Retinal pigment epithelial cell (primary cell): Measurements from ENCODE around the gene HMCN1.

ENCODE experiments used
- DNase-seq: peaks from one replicate; pipeline ENCODE4 v3.0.0-alpha.2; 2010; ENCODE audit warnings: low read depth
- H3K4me3 ChIP-seq: 2 replicates; pipeline ENCODE4 v1.5.1; 2011; ENCODE audit warnings: mild to moderate bottlenecking, low read length, control low read depth, moderate library complexity
- TF ChIP-seq, protein P1 (sequence below): conservative IDR thresholded peaks from 2 replicates; pipeline ENCODE4 v1.5.1; 2011; ENCODE audit warnings: low read depth, low read length, control low read depth, inconsistent platforms

The HMCN1 gene

GRCh38 chr1:186002406-186002805 is 268.2 kb downstream of the HMCN1 start:
- no peak for DNase-seq
- TF ChIP-seq, protein P1, sequence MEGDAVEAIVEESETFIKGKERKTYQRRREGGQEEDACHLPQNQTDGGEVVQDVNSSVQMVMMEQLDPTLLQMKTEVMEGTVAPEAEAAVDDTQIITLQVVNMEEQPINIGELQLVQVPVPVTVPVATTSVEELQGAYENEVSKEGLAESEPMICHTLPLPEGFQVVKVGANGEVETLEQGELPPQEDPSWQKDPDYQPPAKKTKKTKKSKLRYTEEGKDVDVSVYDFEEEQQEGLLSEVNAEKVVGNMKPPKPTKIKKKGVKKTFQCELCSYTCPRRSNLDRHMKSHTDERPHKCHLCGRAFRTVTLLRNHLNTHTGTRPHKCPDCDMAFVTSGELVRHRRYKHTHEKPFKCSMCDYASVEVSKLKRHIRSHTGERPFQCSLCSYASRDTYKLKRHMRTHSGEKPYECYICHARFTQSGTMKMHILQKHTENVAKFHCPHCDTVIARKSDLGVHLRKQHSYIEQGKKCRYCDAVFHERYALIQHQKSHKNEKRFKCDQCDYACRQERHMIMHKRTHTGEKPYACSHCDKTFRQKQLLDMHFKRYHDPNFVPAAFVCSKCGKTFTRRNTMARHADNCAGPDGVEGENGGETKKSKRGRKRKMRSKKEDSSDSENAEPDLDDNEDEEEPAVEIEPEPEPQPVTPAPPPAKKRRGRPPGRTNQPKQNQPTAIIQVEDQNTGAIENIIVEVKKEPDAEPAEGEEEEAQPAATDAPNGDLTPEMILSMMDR, result no peak
- H3K4me3 ChIP-seq, result no peak overlapping the region

DNA sequence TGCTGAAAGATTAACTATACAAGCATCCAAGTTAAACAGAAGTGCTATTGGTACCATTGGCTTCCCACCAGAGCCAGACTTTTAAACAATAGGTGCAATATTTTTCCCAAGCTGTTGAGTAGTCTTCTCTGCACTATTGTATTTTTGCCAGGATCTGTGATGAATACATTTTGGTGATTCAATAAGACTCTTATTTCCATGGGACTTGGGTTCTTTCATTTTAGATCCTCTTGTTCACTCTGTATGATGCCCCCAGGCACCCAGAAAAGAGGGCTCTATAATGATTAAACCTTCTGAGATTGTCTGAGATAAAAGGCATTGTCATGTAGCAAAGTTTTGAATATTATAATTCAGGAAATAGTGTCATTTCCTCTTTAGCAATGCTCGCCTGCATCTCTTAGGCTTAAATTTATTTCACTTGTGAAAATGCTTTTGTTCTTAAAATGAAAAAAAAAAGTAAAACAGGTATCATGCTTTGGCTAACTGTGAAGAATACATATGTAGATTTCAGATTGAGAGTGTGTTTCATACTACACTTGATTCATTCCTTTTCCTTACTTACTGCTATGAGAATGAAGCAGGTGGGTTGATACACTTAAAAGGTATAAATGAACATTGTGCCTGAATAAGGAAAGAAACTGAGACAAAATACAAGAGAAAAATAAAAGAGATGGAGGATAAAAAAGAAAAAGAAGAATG is 275.0 kb downstream of the HMCN1 start:
- DNase-seq, result no peak
- H3K4me3 ChIP-seq, result no peak overlapping the region
- TF ChIP-seq, protein P1, result no peak

GRCh38 chr1:186014370-186015037 is 280.3 kb downstream of the HMCN1 start:
- TF ChIP-seq, protein P1, result no peak
- DNase-seq, result no peak
- no peak overlapping the region for H3K4me3 ChIP-seq

- no peak for DNase-seq
- no peak overlapping the region for H3K4me3 ChIP-seq
- TF ChIP-seq, protein P1, result no peak
Measured at GRCh38 chr1:186016856-186017255, 282.7 kb downstream of the HMCN1 start.

DNA sequence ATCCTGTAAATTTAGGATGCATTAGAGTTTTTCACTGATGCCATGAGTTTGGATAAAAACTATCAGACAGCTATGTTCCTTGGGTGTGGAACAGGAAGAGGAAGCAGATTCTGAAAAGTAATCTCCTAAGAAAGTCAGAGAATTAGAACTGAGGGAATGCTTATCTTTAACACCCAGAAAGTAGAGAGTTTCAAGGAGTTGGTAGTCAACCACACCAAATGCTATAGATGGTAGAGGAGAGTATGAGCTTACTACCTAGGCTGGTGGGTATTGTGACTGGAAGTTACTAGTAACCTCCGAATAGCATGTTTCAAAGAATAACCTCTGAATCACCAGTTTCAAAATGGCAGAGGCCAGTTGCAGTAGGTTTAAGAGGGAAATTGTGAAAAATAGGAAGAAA is 288.0 kb downstream of the HMCN1 start:
- no peak overlapping the region for H3K4me3 ChIP-seq
- no peak for DNase-seq
- TF ChIP-seq, protein P1, result no peak

GRCh38 chr1:186026946-186027345 is 292.8 kb downstream of the HMCN1 start:
- TF ChIP-seq, protein P1, result no peak
- H3K4me3 ChIP-seq, result no peak overlapping the region
- DNase-seq, result no peak

DNA sequence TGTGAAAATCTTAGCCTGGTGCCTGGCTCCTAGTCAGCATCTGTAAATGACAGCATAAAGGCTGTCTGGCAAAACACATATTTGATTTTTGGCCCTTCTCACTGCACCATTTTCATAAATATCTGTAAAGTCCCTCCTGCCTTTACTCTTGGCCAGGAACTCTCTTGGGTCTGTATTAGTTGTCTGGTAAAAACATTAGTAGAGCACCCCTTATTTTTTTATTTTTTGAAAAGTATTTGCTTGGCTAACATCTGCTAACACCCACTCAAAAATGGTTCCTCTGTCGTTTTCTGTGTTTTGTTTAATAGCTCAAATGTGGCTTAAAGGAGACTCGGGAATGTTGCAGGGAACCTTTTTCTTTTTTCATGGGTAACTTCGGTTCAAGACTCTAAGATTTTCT is 293.4 kb downstream of the HMCN1 start:
- no peak for DNase-seq
- TF ChIP-seq, protein P1, result no peak
- H3K4me3 ChIP-seq, result no peak overlapping the region
